Measurements from ENCODE around the gene DNAAF9.

GRCh38 chr20:3400260-3401155 is 7.0 kb downstream of the DNAAF9 start:
- TF ChIP-seq CTCF (IDR thresholded peaks at IDR 0.05; ENCODE audit: control extremely low read depth in 1 of 3, insufficient read depth in 1 of 3, low read depth in 1 of 3, low read length in 3 of 3) = no peak
- no peak for TF ChIP-seq SIRT6 (IDR thresholded peaks at IDR 0.05; ENCODE audit: low read length)
- no peak for TF ChIP-seq FOSL1 (IDR thresholded peaks at IDR 0.05; ENCODE audit: insufficient read depth, low read depth, low read length)
- TF ChIP-seq EZH2 (IDR thresholded peaks at IDR 0.05; ENCODE audit: low read depth, low read length, severe bottlenecking) = no peak
- TF ChIP-seq KDM1A (IDR thresholded peaks at IDR 0.05; ENCODE audit: borderline replicate concordance, low read length) = no peak
